Keratinocyte (primary cell): Measurements from ENCODE around the gene KRT25. TPM values are rescaled to one million over a fixed set of nuclear protein-coding genes. Genes with fewer than 3 reads are reported as not detected.

Experiments
- DNase-seq: peaks from one replicate; pipeline ENCODE4 v3.0.0-alpha.2; 2011; ENCODE audit warnings: low read depth, missing footprints, low spot score
- FAIRE-seq: peaks from 2 replicates; lab custom pipeline; 2011; peaks lifted over from hg19 to GRCh38; lab: Jason Lieb, UNC
- H2AFZ ChIP-seq: 2 replicates; pipeline ENCODE4 v1.6.0; 2012; ENCODE audit warnings: low read length, control low read depth, inconsistent platforms; ENCODE audit not compliant: control insufficient read depth
- H3K27ac ChIP-seq: 2 replicates; pipeline ENCODE4 v1.5.1; 2011; ENCODE audit warnings: low read length; ENCODE audit not compliant: control insufficient read depth, insufficient read depth
- H3K27me3 ChIP-seq: 3 replicates; pipeline ENCODE4 v1.6.0; 2011; ENCODE audit warnings: low read length; ENCODE audit not compliant: control insufficient read depth, insufficient read depth; ENCODE audit errors: extremely low read depth
- H3K36me3 ChIP-seq, 2 experiments: 2 replicates in 1 of 2; 3 replicates in 1 of 2; pipeline ENCODE4 v1.5.1; 2011; ENCODE audit warnings: low read length in 2 of 2, mild to moderate bottlenecking in 1 of 2; ENCODE audit not compliant: control insufficient read depth in 2 of 2, insufficient read depth in 2 of 2; ENCODE audit errors: extremely low read depth in 1 of 2
- H3K4me1 ChIP-seq: 3 replicates; pipeline ENCODE4 v1.5.1; 2011; ENCODE audit warnings: low read length; ENCODE audit not compliant: control insufficient read depth, insufficient read depth; ENCODE audit errors: extremely low read depth
- H3K4me2 ChIP-seq: 3 replicates; pipeline ENCODE4 v1.6.0; 2011; ENCODE audit warnings: low read depth, low read length; ENCODE audit not compliant: control insufficient read depth, insufficient read depth; ENCODE audit errors: extremely low read depth
- H3K4me3 ChIP-seq, 3 experiments: fragments of 200-600 bp in 1 of 3; sonication (generic) in 1 of 3; 2 replicates in 2 of 3; 3 replicates in 1 of 3; pipeline ENCODE4 v1.5.1; 2011 to 2016; ENCODE audit warnings: low read length in 3 of 3, mild to moderate bottlenecking in 3 of 3, control low read depth in 2 of 3, inconsistent platforms in 1 of 3, low read depth in 1 of 3, mixed read lengths in 1 of 3, mixed run types in 1 of 3, moderate library complexity in 1 of 3; ENCODE audit not compliant: control insufficient read depth in 2 of 3, insufficient read depth in 2 of 3; ENCODE audit errors: extremely low read depth in 1 of 3
- H3K79me2 ChIP-seq: 2 replicates; pipeline ENCODE4 v1.6.0; 2012; ENCODE audit warnings: low read length; ENCODE audit not compliant: control insufficient read depth, insufficient read depth
- H3K9ac ChIP-seq: 3 replicates; pipeline ENCODE4 v1.6.0; 2011; ENCODE audit warnings: low read length; ENCODE audit not compliant: control insufficient read depth, insufficient read depth; ENCODE audit errors: extremely low read depth
- H3K9me1 ChIP-seq: 3 replicates; pipeline ENCODE4 v1.6.0; 2011; ENCODE audit warnings: low read length; ENCODE audit not compliant: control insufficient read depth, insufficient read depth; ENCODE audit errors: extremely low read depth
- H3K9me3 ChIP-seq: 2 replicates; pipeline ENCODE4 v1.5.1; 2012; ENCODE audit warnings: low read depth, low read length; ENCODE audit not compliant: control insufficient read depth
- H4K20me1 ChIP-seq: 3 replicates; pipeline ENCODE4 v1.6.0; 2011; ENCODE audit warnings: low read length; ENCODE audit not compliant: control insufficient read depth, insufficient read depth; ENCODE audit errors: extremely low read depth
- EZH2 ChIP-seq: IDR thresholded peaks from one replicate; pipeline ENCODE4 v1.6.1; 2012; ENCODE audit warnings: inconsistent platforms, mild to moderate bottlenecking, low read length, moderate library complexity
- dilution Hi-C: fragments of 300-500 bp; cut with MboI; formaldehyde crosslinking; loops from one replicate; pipeline ENCODE4 v1.7.0; 2020; ENCODE audit warnings: low sequenced_read_pairs; ENCODE audit not compliant: extremely low pct_ligation_motif_present
- polyA plus RNA-seq, 5 experiments: library from polyadenylated mRNA; depleted of rRNA in 3 of 5; stranded (reverse) in 3 of 5; stranded (forward) in 1 of 5; unstranded in 1 of 5; fragments of >200 nt; gene quantifications; 1 replicate in 1 of 5; 2 replicates in 3 of 5; 3 replicates in 1 of 5; pipeline versions ENCODE4 v1.2.1 to v1.2.3, GENCODE V29; 2011 to 2012; ENCODE audit warnings: missing spikeins in 2 of 5, low read depth in 1 of 5, low replicate concordance in 1 of 5
- TF ChIP-seq, protein P1 (sequence below), 3 experiments: IDR thresholded peaks in 1 of 3; conservative IDR thresholded peaks in 1 of 3; optimal IDR thresholded peaks in 1 of 3; 2 replicates in 2 of 3; 3 replicates in 1 of 3; pipeline versions ENCODE3 to v1.5.1; 2011; ENCODE audit warnings: low read length in 3 of 3, mild to moderate bottlenecking in 3 of 3, moderate library complexity in 2 of 3, control low read depth in 1 of 3, inconsistent platforms in 1 of 3; ENCODE audit not compliant: insufficient read depth in 2 of 3; ENCODE audit errors: extremely low read depth in 1 of 3

Gene KRT25
- polyA plus RNA-seq, 1 donor (not counting 4 experiments of a cell fraction or from before 2014, with no cell fraction given), result not detected

DNA sequence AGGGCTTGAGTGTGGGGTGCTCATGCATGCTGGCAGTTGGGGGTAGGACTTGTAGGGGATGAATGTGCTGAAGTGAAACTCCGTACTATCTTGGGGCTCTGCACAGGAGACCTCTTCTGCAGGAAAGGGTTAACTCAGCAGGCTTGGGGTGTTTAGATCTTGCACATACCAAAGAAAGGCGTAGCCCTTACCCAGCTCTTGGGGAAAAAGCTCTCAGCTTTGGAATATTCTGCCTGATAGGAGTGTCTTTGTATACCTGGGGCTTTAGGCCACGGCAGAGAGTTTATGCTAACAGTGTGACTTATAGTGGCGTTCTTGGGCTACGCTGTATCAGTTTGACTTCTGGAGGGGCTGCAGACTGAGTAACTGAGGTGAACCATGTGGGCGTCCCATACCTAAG lies 21.1 kb downstream of the KRT25 start:
- FAIRE-seq (no peak), DNase-seq (no peak)
- H3K9me3 ChIP-seq, result no peaks in the 10 kb centered on the region
- H4K20me1 ChIP-seq, result no peaks in the 10 kb centered on the region
- no peak overlapping the region for H3K9ac ChIP-seq
- dilution Hi-C loops, result no loop called here
- no peak overlapping the region for H2AFZ ChIP-seq
- no peaks in the 10 kb centered on the region for H3K79me2 ChIP-seq
- H3K4me2 ChIP-seq, result no peak overlapping the region
- TF ChIP-seq EZH2, result no peak
- TF ChIP-seq, protein P1, sequence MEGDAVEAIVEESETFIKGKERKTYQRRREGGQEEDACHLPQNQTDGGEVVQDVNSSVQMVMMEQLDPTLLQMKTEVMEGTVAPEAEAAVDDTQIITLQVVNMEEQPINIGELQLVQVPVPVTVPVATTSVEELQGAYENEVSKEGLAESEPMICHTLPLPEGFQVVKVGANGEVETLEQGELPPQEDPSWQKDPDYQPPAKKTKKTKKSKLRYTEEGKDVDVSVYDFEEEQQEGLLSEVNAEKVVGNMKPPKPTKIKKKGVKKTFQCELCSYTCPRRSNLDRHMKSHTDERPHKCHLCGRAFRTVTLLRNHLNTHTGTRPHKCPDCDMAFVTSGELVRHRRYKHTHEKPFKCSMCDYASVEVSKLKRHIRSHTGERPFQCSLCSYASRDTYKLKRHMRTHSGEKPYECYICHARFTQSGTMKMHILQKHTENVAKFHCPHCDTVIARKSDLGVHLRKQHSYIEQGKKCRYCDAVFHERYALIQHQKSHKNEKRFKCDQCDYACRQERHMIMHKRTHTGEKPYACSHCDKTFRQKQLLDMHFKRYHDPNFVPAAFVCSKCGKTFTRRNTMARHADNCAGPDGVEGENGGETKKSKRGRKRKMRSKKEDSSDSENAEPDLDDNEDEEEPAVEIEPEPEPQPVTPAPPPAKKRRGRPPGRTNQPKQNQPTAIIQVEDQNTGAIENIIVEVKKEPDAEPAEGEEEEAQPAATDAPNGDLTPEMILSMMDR (optimal IDR thresholded peaks at IDR 0.05 in 1 of 3, IDR thresholded peaks at IDR 0.05 in 1 of 3, conservative IDR thresholded peaks at IDR 0.05 in 1 of 3; ENCODE audit: extremely low read depth in 1 of 3, insufficient read depth in 2 of 3, low read length in 3 of 3), result no peak
- H3K36me3 ChIP-seq, result no peaks in the 10 kb centered on the region
- no peaks in the 10 kb centered on the region for H3K9me1 ChIP-seq
- peaks cover 16% of the 10 kb centered on the region for H3K4me1 ChIP-seq
- H3K27me3 ChIP-seq, result peaks cover 15% of the 10 kb centered on the region
- no peak overlapping the region for H3K4me3 ChIP-seq
- no peak overlapping the region for H3K27ac ChIP-seq

DNA sequence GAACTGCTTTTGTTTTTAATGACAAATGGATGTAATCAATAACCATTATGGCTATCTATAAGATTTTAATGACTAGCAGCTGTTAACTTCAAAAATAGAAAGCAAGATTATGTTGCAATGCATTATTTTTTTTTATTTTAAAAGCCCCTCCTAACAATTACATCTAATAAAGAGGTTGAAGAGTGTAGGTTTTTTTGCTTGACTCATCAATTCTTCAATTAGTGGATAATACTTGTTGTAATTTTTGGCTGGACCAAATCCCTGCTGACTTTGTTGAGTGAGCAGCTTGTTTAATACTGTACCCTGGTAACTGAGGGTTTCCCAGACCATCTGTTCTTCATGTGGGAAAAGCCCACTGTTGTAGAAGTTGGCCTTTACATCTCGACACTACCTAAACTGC lies 24.2 kb downstream of the KRT25 start:
- H3K9me3 ChIP-seq, result no peaks in the 10 kb centered on the region
- H3K4me3 ChIP-seq, result no peak overlapping the region
- dilution Hi-C loops, result no loop called here
- no peak for DNase-seq
- no peak overlapping the region for H2AFZ ChIP-seq
- peaks cover 16% of the 10 kb centered on the region for H3K4me1 ChIP-seq
- no peak overlapping the region for H3K27ac ChIP-seq
- no peaks in the 10 kb centered on the region for H3K36me3 ChIP-seq
- no peak for TF ChIP-seq EZH2
- TF ChIP-seq, protein P1 (optimal IDR thresholded peaks at IDR 0.05 in 1 of 3, IDR thresholded peaks at IDR 0.05 in 1 of 3, conservative IDR thresholded peaks at IDR 0.05 in 1 of 3; ENCODE audit: extremely low read depth in 1 of 3, insufficient read depth in 2 of 3, low read length in 3 of 3), result no peak
- no peaks in the 10 kb centered on the region for H3K79me2 ChIP-seq
- H3K4me2 ChIP-seq, result no peak overlapping the region
- no peak overlapping the region for H3K9ac ChIP-seq
- peaks cover 9% of the 10 kb centered on the region for H3K27me3 ChIP-seq
- FAIRE-seq, result peak; percentile 26
- no peaks in the 10 kb centered on the region for H3K9me1 ChIP-seq
- no peaks in the 10 kb centered on the region for H4K20me1 ChIP-seq
